OCI-LY7 (cell line): ENCODE measurements around the gene DGKB. TPM values are rescaled to one million over a fixed set of nuclear protein-coding genes. Genes with fewer than 3 reads are reported as not detected.

ENCODE experiments used
- BruUV-seq: library from RNA; stranded (reverse); fragments of 400-500 nt; replicated peaks from 2 replicates; lab custom pipeline; 2021; lab: Mats Ljungman, UMichigan
- CTCF ChIA-PET: fragments of 300-600 bp; sonication (Branson Sonifier 250); formaldehyde crosslinking; loops from one replicate; lab custom pipeline; 2022; ENCODE audit warnings: antibody characterized with exemption; ENCODE audit not compliant: unreplicated experiment; lab: Charles Lee
- POLR2A ChIA-PET: fragments of 300-600 bp; sonication (Branson Sonifier 250); formaldehyde crosslinking; loops from one replicate; lab custom pipeline; 2022; ENCODE audit warnings: antibody characterized with exemption; lab: Charles Lee
- DNase-seq: peaks from one replicate; pipeline ENCODE4 v3.0.0-alpha.2; 2015; ENCODE audit warnings: low spot score
- H2AFZ ChIP-seq: fragments of 200-600 bp; sonication (generic), shearing (Covaris generic); 2 replicates; pipeline ENCODE4 v1.6.1; 2014; ENCODE audit warnings: mild to moderate bottlenecking, antibody characterized with exemption, low read length, moderate library complexity
- H3K27ac ChIP-seq: fragments of 200-600 bp; sonication (generic); 2 replicates; pipeline ENCODE4 v1.5.1; 2014; ENCODE audit warnings: mixed run types, low read depth, mild to moderate bottlenecking, moderate library complexity, low read length, inconsistent platforms; ENCODE audit not compliant: poor library complexity, severe bottlenecking
- H3K36me3 ChIP-seq: fragments of 200-600 bp; sonication (generic); 2 replicates; pipeline ENCODE4 v1.6.1; 2014; ENCODE audit warnings: mild to moderate bottlenecking, antibody characterized with exemption, low read length, moderate library complexity, mixed read lengths; ENCODE audit not compliant: insufficient read depth
- H3K4me1 ChIP-seq: fragments of 200-600 bp; sonication (generic); 2 replicates; pipeline ENCODE4 v1.5.1; 2014; ENCODE audit warnings: mild to moderate bottlenecking, low read length; ENCODE audit not compliant: insufficient read depth, poor library complexity, severe bottlenecking
- H3K4me2 ChIP-seq: fragments of 200-600 bp; sonication (generic); 2 replicates; pipeline ENCODE4 v1.6.1; 2014; ENCODE audit warnings: mild to moderate bottlenecking, low read length
- H3K4me3 ChIP-seq: fragments of 200-600 bp; sonication (generic); 2 replicates; pipeline ENCODE4 v1.5.1; 2014; ENCODE audit warnings: mild to moderate bottlenecking, low read depth, low read length; ENCODE audit not compliant: poor library complexity, severe bottlenecking
- H3K79me2 ChIP-seq: fragments of 200-600 bp; sonication (generic); 2 replicates; pipeline ENCODE4 v1.6.1; 2016; ENCODE audit warnings: low read depth, mild to moderate bottlenecking, low read length, moderate library complexity, mixed read lengths; ENCODE audit not compliant: insufficient read depth
- H3K9me2 ChIP-seq: fragments of 200-600 bp; sonication (generic); 2 replicates; pipeline ENCODE4 v1.6.1; 2016; ENCODE audit warnings: mild to moderate bottlenecking, low read length, mixed read lengths; ENCODE audit not compliant: insufficient read depth
- H3K9me3 ChIP-seq: fragments of 200-600 bp; sonication (generic); 2 replicates; pipeline ENCODE4 v1.6.1; 2014; ENCODE audit warnings: mild to moderate bottlenecking, mixed run types, low read length, mixed read lengths
- H4K20me1 ChIP-seq: fragments of 200-600 bp; sonication (generic); 2 replicates; pipeline ENCODE4 v1.6.1; 2014; ENCODE audit warnings: mild to moderate bottlenecking, antibody characterized with exemption, low read length, moderate library complexity, mixed read lengths; ENCODE audit not compliant: insufficient read depth
- EZH2phosphoT487 ChIP-seq: fragments of 200-600 bp; sonication (generic); IDR thresholded peaks from 2 replicates; pipeline ENCODE4 v1.6.1; 2018; ENCODE audit warnings: low read depth, borderline replicate concordance, mild to moderate bottlenecking, mixed run types, antibody characterized with exemption, low read length, moderate library complexity, mixed read lengths
- intact Hi-C: fragments of 100-400 bp; cut with micrococcal nuclease; formaldehyde crosslinking; loops from one replicate; pipeline ENCODE4 v1.10.0; 2022; ENCODE audit not compliant: unreplicated experiment
- total RNA-seq, 2 experiments: library from RNA; depleted of rRNA in 1 of 2; stranded (reverse); fragments of >200 nt in 1 of 2; shearing (Covaris generic) in 1 of 2; gene quantifications; 2 replicates each; pipeline ENCODE4 v1.2.3, GENCODE V29; 2014 to 2022
- TF ChIP-seq, protein P1 (sequence below): fragments of 200-600 bp; sonication (generic); conservative IDR thresholded peaks from 2 replicates; pipeline ENCODE4 v1.5.1; 2014; ENCODE audit warnings: mild to moderate bottlenecking, antibody characterized with exemption, low read length, moderate library complexity, mixed read lengths

Gene DGKB
- total RNA-seq, 2 experiments from 2014 or later = not detected

- H3K9me3 ChIP-seq = no peaks in the 10 kb centered on the region
- ChIA-PET POLR2A (no interaction called here), CTCF (no interaction called here)
- no peak overlapping the region for H2AFZ ChIP-seq
- H3K27ac ChIP-seq = no peak overlapping the region
- H3K79me2 ChIP-seq = no peaks in the 10 kb centered on the region
- H3K36me3 ChIP-seq = no peaks in the 10 kb centered on the region
- H3K4me3 ChIP-seq = no peak overlapping the region
- no peaks in the 10 kb centered on the region for H3K9me2 ChIP-seq
- DNase-seq = no peak
- no peaks in the 10 kb centered on the region for H3K4me1 ChIP-seq
- no peaks in the 10 kb centered on the region for H4K20me1 ChIP-seq
- BruUV-seq = no TSS peak
- no peak overlapping the region for H3K4me2 ChIP-seq
- intact Hi-C loops = no loop called here
- TF ChIP-seq, protein P1, sequence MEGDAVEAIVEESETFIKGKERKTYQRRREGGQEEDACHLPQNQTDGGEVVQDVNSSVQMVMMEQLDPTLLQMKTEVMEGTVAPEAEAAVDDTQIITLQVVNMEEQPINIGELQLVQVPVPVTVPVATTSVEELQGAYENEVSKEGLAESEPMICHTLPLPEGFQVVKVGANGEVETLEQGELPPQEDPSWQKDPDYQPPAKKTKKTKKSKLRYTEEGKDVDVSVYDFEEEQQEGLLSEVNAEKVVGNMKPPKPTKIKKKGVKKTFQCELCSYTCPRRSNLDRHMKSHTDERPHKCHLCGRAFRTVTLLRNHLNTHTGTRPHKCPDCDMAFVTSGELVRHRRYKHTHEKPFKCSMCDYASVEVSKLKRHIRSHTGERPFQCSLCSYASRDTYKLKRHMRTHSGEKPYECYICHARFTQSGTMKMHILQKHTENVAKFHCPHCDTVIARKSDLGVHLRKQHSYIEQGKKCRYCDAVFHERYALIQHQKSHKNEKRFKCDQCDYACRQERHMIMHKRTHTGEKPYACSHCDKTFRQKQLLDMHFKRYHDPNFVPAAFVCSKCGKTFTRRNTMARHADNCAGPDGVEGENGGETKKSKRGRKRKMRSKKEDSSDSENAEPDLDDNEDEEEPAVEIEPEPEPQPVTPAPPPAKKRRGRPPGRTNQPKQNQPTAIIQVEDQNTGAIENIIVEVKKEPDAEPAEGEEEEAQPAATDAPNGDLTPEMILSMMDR = no peak
- no peak for TF ChIP-seq EZH2phosphoT487
These were observed 115.0 kb downstream of the DGKB start for GRCh38 chr7:14787551-14787950.

- H3K27ac ChIP-seq = no peak overlapping the region
- CTCF ChIA-PET = no interaction called here
- H3K4me1 ChIP-seq = no peaks in the 10 kb centered on the region
- no peak overlapping the region for H3K4me2 ChIP-seq
- intact Hi-C loops = no loop called here
- H3K9me3 ChIP-seq = no peaks in the 10 kb centered on the region
- no peak overlapping the region for H2AFZ ChIP-seq
- BruUV-seq = no TSS peak
- DNase-seq = no peak
- H3K9me2 ChIP-seq = no peaks in the 10 kb centered on the region
- H4K20me1 ChIP-seq = no peaks in the 10 kb centered on the region
- no peak overlapping the region for H3K4me3 ChIP-seq
- no peaks in the 10 kb centered on the region for H3K36me3 ChIP-seq
- POLR2A ChIA-PET = no interaction called here
- H3K79me2 ChIP-seq = no peaks in the 10 kb centered on the region
- TF ChIP-seq, protein P1 = no peak
- TF ChIP-seq EZH2phosphoT487 = no peak
These were observed 116.1 kb downstream of the DGKB start for GRCh38 chr7:14786314-14786895.

DNA sequence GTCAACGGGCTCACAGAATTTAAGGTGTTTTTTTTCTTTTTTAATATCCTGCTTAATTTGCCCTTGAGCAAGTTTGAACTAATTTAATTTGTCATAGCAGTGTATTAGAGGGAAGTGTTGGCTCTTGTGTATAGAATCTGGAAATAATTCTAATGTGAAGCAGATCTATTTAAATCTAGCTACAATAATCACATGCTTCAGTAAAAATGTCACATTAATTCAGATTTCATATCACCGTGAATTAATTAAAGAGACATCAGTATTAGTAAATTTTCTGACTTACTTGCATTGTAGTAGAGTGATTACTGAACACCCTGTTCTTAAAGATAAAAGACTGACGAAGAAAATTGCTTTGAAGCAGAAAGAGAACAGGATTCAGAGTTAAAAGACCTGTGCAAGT, 124.7 kb downstream of the DGKB start:
- Histone ChIP-seq H3K9me3 (no peaks in the 10 kb centered on the region), H4K20me1 (no peaks in the 10 kb centered on the region), H2AFZ (no peak overlapping the region), H3K9me2 (no peaks in the 10 kb centered on the region), H3K4me1 (no peaks in the 10 kb centered on the region), H3K79me2 (no peaks in the 10 kb centered on the region), H3K36me3 (no peaks in the 10 kb centered on the region), H3K4me2 (no peak overlapping the region), H3K4me3 (no peak overlapping the region), H3K27ac (no peak overlapping the region)
- BruUV-seq = no TSS peak
- no peak for DNase-seq
- intact Hi-C loops = no loop called here
- TF ChIP-seq, protein P1 = no peak
- TF ChIP-seq EZH2phosphoT487 = no peak
- ChIA-PET CTCF (no interaction called here), POLR2A (no interaction called here)
